Measurements from ENCODE around the gene EPN2. TPM values are rescaled to one million over a fixed set of nuclear protein-coding genes. Genes with fewer than 3 reads are reported as not detected.

The EPN2 gene
- total RNA-seq, 6 experiments from 2014 or later, result 6.6 to 18.1 (median 11.4) TPM

DNA sequence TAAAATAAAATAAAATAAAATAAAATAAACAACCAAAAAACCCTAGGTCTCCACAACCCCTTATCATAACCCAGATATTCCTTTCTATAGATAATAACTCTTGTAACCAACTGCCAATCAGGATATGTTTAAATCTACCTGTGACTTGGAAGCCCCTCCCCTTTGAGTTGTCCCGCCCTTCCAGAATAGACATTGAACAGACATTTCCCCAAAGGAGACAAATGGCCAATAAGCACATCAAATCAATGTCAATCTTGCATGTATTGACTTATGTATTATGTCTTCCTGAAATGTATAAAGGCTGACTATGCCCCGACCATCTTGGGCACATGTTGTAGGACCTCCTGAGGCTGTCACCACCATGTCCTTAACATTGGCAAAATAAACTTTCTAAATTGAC is 139.6 kb downstream of the EPN2 start:
- intact Hi-C loops (cut with DNase I), result no loop called here
- Histone ChIP-seq H3K27ac (peak overlapping the region; percentile 86 to 94 (median 92)), H3K9me3 (no peaks in the 10 kb centered on the region), H3K4me3 (peak overlapping the region; percentile 65 to 86 (median 85)), H3K36me3 (peaks cover 0 to 14% (median 5%) of the 10 kb centered on the region in 4 donors), H3K27me3 (no peaks in the 10 kb centered on the region), H3K4me1 (peaks cover 0 to 15% (median 7%) of the 10 kb centered on the region in 4 donors)
- ATAC-seq (no peak), DNase-seq (peak in 1 of 3 donors; percentile 22)
- TF ChIP-seq POLR2A (IDR thresholded peaks at IDR 0.05), result no peak
- TF ChIP-seq, protein P1, sequence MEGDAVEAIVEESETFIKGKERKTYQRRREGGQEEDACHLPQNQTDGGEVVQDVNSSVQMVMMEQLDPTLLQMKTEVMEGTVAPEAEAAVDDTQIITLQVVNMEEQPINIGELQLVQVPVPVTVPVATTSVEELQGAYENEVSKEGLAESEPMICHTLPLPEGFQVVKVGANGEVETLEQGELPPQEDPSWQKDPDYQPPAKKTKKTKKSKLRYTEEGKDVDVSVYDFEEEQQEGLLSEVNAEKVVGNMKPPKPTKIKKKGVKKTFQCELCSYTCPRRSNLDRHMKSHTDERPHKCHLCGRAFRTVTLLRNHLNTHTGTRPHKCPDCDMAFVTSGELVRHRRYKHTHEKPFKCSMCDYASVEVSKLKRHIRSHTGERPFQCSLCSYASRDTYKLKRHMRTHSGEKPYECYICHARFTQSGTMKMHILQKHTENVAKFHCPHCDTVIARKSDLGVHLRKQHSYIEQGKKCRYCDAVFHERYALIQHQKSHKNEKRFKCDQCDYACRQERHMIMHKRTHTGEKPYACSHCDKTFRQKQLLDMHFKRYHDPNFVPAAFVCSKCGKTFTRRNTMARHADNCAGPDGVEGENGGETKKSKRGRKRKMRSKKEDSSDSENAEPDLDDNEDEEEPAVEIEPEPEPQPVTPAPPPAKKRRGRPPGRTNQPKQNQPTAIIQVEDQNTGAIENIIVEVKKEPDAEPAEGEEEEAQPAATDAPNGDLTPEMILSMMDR (IDR thresholded peaks at IDR 0.05), result no peak
- WGBS (ENCODE audit: insufficient coverage, low coverage, low lambda C conversion rate, missing lambda C conversion rate), result 25% methylated on average over 2 of the region's 2 CpGs

DNA sequence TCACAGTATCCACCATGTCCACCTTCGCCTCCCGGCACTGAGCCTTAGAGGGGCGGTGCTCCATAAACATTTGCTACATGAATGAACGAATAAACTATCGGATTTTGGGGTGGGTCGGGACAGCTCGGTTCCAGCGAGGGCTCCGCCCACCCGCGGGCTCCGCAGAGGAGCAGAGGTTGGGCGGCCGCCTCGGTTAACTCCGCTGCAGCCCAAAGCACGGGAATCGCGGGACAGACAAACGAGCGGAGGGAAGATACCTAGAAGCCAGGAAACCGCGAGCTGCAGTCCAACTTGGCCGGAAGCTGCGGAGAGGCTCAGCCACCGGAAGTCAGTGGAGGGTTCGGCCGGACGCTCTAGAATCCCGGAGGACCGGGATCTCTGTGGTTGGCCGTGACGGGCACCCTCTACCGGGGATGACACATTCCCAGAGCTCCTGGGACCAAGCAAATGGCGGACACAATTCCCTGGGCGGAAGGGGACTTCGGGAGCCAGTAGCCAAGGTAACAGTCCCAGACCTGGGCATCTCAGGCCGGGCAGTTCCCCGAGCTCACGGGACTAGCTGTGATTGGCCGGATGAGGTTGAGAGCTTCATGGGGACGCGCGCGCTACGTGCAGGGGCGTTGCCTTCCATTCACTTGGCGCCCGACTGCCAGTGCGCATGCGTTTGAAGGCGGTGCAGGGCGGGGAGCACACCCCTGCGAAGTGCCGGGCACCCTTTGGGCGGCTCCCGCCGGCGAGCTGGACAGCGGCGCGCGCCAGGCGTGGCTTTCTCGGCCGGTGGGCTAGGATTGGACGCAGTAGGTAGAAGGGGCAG is 140.6 kb downstream of the EPN2 start:
- H3K36me3 ChIP-seq, result peaks cover 0 to 15% (median 6%) of the 10 kb centered on the region in 4 donors
- H3K4me3 ChIP-seq, result peak overlapping the region; percentile 65 to 86 (median 85)
- no peaks in the 10 kb centered on the region for H3K9me3 ChIP-seq
- WGBS (ENCODE audit: insufficient coverage, low coverage, low lambda C conversion rate, missing lambda C conversion rate), result 0% methylated on average over 13 of the region's 67 CpGs
- H3K27ac ChIP-seq, result peak overlapping the region; percentile 86 to 94 (median 92)
- H3K4me1 ChIP-seq, result peaks cover 0 to 15% (median 7%) of the 10 kb centered on the region in 4 donors
- TF ChIP-seq, protein P1 (IDR thresholded peaks at IDR 0.05), result peak in 2 of 4 donors; percentile 7 to 22
- TF ChIP-seq POLR2A (IDR thresholded peaks at IDR 0.05), result peak; percentile 78
- H3K27me3 ChIP-seq, result no peaks in the 10 kb centered on the region
- DNase-seq (peak; percentile 99 to 100 (median 99)), ATAC-seq (peak; percentile 91 to 97 (median 94))
- intact Hi-C loops (cut with DNase I), result no loop called here

DNA sequence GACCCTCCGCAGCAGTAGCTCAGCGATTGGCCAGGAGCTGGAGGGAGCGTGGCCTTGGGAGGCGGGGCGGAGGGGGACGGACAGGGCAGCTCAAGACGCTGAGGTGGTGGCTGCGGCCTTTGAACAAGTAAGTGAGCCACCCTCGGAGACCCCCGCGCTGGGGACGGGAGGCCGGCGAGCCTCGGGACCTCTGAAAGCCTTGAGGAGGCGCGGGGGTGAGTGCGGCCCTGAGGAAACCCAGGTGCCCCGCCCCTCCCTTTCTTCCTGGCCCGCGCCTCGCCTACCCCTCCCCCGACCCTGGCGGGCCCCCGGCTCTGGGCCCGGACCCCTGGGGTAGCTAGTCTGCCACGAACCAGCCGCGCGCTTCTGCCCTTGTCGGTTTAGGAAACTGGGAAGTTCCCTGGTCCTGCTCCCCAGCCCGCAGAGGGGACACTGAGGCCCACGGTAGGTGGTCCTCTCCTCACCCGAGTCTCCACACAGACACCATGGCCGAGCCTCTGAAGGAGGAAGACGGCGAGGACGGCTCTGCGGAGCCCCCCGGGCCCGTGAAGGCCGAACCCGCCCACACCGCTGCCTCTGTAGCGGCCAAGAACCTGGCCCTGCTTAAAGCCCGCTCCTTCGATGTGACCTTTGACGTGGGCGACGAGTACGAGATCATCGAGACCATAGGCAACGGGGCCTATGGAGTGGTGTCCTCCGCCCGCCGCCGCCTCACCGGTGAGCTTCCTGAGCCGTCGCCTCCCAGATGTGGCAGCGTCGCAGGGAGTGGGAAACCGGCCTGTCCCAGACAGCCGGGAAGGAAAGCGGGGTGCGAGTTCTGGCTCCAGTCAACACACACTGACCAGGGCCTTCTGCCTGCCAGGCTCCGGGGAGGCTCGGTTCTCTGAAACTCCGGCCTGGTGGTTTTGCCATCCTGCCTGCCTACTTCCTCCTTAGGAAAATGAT is 141.5 kb downstream of the EPN2 start, which contains the start of gene MAPK7:
TSS of gene MAPK7 (plus strand) at position 83 of the 945 bp plus-strand sequence. CDS start at position 486, 403 bp downstream.
- no peak for TF ChIP-seq POLR2A (IDR thresholded peaks at IDR 0.05)
- TF ChIP-seq, protein P1 (IDR thresholded peaks at IDR 0.05), result no peak
- H3K27me3 ChIP-seq, result no peaks in the 10 kb centered on the region
- peak in 1 of 4 donors; percentile 2 for ATAC-seq
- 16% methylated on average over 14 of the region's 69 CpGs for WGBS (ENCODE audit: insufficient coverage, low coverage, low lambda C conversion rate, missing lambda C conversion rate)
- peaks cover 0 to 24% (median 6%) of the 10 kb centered on the region in 4 donors for H3K36me3 ChIP-seq
- intact Hi-C loops (cut with DNase I), result no loop called here
- H3K27ac ChIP-seq, result peak within 1 kb of the TSS; percentile 86 to 94 (median 92)
- no peaks in the 10 kb centered on the region for H3K9me3 ChIP-seq
- H3K4me1 ChIP-seq, result peaks cover 0 to 15% (median 7%) of the 10 kb centered on the region in 4 donors
- DNase-seq, result peak in 1 of 3 donors; percentile 59
- peak within 1 kb of the TSS; percentile 65 to 86 (median 85) for H3K4me3 ChIP-seq

DNA sequence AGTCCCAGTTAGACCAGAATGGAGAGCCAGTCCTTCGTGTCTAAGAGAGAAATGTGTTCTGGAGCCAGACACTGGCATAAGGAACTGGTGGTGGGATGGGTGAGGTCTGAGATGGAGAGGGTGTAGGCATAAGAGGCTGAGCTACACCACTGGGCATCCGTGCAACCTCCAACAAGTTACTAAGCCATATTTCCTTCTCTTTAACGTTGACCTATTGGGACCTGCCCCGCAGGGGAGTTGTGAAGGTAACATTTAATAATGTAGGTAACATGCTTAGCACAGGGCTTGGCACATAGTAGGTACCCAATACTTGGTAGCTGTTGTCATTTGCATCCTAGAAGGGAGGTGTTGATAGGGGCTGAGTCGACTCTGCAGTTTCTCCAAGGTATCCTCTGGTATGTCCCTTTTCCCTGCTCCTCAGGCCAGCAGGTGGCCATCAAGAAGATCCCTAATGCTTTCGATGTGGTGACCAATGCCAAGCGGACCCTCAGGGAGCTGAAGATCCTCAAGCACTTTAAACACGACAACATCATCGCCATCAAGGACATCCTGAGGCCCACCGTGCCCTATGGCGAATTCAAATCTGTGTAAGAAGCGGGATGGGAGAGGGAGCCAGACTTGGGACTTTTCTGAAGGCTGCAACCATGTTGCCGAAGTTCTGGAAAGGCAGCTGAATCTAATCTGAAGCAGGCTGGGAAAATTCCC is 142.3 kb downstream of the EPN2 start:
- Histone ChIP-seq H3K9me3 (no peaks in the 10 kb centered on the region), H3K27ac (no peak overlapping the region), H3K36me3 (peaks cover 0 to 24% (median 6%) of the 10 kb centered on the region in 4 donors), H3K4me1 (peaks cover 0 to 15% (median 7%) of the 10 kb centered on the region in 4 donors), H3K27me3 (no peaks in the 10 kb centered on the region), H3K4me3 (peak overlapping the region in 2 of 3 donors; percentile 65 to 85)
- TF ChIP-seq POLR2A (IDR thresholded peaks at IDR 0.05), result no peak
- TF ChIP-seq, protein P1 (IDR thresholded peaks at IDR 0.05), result no peak
- 68% methylated on average over 4 of the region's 13 CpGs for WGBS (ENCODE audit: insufficient coverage, low coverage, low lambda C conversion rate, missing lambda C conversion rate)
- intact Hi-C loops (cut with DNase I), result no loop called here
- ATAC-seq, result no peak
- DNase-seq, result peak in 1 of 3 donors; percentile 38

Data from right lobe of liver (tissue), 6 donors.